PC-9 (cell line): Measurements from ENCODE around the gene ARHGAP22.

Experiments used
- EZH2 ChIP-seq: fragments of 200-600 bp; sonication (generic); IDR thresholded peaks from 2 replicates; pipeline ENCODE4 v1.8.0; 2017; ENCODE audit warnings: antibody characterized with exemption, low read depth
- TF ChIP-seq, protein P1 (sequence below): fragments of 200-600 bp; sonication (generic); conservative IDR thresholded peaks from 2 replicates; pipeline ENCODE4 v1.6.1; 2017; ENCODE audit warnings: mixed run types, antibody characterized with exemption, mild to moderate bottlenecking, moderate library complexity

DNA sequence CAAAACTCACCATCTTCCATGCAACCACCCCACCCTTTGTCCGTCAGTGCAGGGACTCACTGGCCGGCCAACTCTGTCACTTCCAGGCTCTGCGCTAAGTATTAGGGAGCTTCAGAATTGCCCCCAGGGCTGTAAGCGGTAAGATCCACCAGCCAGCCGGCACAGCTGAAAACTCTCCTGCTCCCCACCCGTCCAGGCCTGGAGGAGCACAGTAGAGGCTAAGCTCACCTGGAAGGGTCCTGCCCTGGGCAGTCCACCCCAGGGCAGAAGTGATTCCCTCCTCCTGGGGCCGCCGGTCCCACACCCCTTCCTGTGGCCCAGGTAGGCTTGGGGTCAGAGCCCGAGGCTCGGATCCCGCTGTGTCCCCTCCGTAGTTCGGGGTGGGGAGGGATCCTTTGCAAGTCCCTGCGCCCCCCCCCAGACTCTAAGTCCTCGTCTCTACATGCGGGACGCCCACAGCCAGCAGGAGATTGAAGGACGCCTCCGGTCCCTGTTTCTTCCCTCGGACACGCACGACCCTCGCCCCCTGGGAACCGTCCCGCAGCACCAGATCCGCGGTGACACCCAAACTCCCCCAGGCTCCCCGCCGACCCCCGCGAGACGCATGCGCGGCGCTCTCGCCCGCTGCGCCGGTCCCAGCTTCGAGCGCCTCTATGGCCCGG, 138.9 kb downstream of the ARHGAP22 start:
- no peak for TF ChIP-seq EZH2
- TF ChIP-seq, protein P1, sequence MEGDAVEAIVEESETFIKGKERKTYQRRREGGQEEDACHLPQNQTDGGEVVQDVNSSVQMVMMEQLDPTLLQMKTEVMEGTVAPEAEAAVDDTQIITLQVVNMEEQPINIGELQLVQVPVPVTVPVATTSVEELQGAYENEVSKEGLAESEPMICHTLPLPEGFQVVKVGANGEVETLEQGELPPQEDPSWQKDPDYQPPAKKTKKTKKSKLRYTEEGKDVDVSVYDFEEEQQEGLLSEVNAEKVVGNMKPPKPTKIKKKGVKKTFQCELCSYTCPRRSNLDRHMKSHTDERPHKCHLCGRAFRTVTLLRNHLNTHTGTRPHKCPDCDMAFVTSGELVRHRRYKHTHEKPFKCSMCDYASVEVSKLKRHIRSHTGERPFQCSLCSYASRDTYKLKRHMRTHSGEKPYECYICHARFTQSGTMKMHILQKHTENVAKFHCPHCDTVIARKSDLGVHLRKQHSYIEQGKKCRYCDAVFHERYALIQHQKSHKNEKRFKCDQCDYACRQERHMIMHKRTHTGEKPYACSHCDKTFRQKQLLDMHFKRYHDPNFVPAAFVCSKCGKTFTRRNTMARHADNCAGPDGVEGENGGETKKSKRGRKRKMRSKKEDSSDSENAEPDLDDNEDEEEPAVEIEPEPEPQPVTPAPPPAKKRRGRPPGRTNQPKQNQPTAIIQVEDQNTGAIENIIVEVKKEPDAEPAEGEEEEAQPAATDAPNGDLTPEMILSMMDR = no peak
